Measurements from ENCODE around the gene ENO1.

- TF ChIP-seq ZSCAN5A (tag by site-specific recombination; IDR thresholded peaks at IDR 0.05) (no peak), ZNF121 (tag by site-specific recombination; IDR thresholded peaks at IDR 0.05) (no peak), ZNF391 (tag by site-specific recombination; IDR thresholded peaks at IDR 0.05; ENCODE audit: borderline replicate concordance, low read depth) (no peak), BCL11A (tag by site-specific recombination; IDR thresholded peaks at IDR 0.05; ENCODE audit: low read depth) (no peak), CTCF (tag by site-specific recombination; IDR thresholded peaks at IDR 0.05) (no peak), ZNF274 (IDR thresholded peaks at IDR 0.05; ENCODE audit: low read length) (no peak), ZNF274 (tag by site-specific recombination; IDR thresholded peaks at IDR 0.05; ENCODE audit: borderline replicate concordance) (no peak), TCF7L2 (IDR thresholded peaks at IDR 0.05; ENCODE audit: borderline replicate concordance, low read depth, low read length) (no peak), ZNF514 (tag by site-specific recombination; IDR thresholded peaks at IDR 0.05) (no peak), ZNF629 (tag by site-specific recombination; IDR thresholded peaks at IDR 0.05) (no peak), ZNF785 (tag by site-specific recombination; IDR thresholded peaks at IDR 0.05) (no peak)
Observed at GRCh38 chr1:8903908-8904650, 25.6 kb upstream of the ENO1 start.
